ENCODE data around the gene PHLDA2.
"Not testable (repeated sequence)": the region's sequence is repeated elsewhere in the genome, so short reads cannot be mapped to it uniquely, and the experiment has no call there.

Gene PHLDA2

GRCh38 chr11:2912498-2912897, 16.7 kb downstream of the PHLDA2 start:
- no peak for DNase-seq

GRCh38 chr11:2911785-2912391, 17.3 kb downstream of the PHLDA2 start:
- no peak for DNase-seq

- no peak for DNase-seq
Measured at GRCh38 chr11:2911088-2911784, 18.0 kb downstream of the PHLDA2 start.

GRCh38 chr11:2910401-2910955, 18.7 kb downstream of the PHLDA2 start:
- DNase-seq, result no peak

- DNase-seq, result no peak
Measured at GRCh38 chr11:2909133-2909902, 19.9 kb downstream of the PHLDA2 start.

- DNase-seq, result no peak
Measured at GRCh38 chr11:2908130-2908529, 21.1 kb downstream of the PHLDA2 start.

- DNase-seq, result not testable (repeated sequence)
Measured at GRCh38 chr11:2905299-2905698, 23.9 kb downstream of the PHLDA2 start.

- DNase-seq, result no peak
Measured at GRCh38 chr11:2904153-2905052, 24.8 kb downstream of the PHLDA2 start.

GRCh38 chr11:2903672-2904011, 25.6 kb downstream of the PHLDA2 start:
- no peak for DNase-seq

GRCh38 chr11:2902784-2903671, 26.2 kb downstream of the PHLDA2 start:
- DNase-seq, result no peak

GRCh38 chr11:2901854-2902783, 27.1 kb downstream of the PHLDA2 start:
- DNase-seq, result peak; percentile 74

- no peak for DNase-seq
Measured at GRCh38 chr11:2901196-2901796, 27.9 kb downstream of the PHLDA2 start.

GRCh38 chr11:2899080-2899783, 30.0 kb downstream of the PHLDA2 start:
- DNase-seq, result no peak

- DNase-seq, result no peak
Measured at GRCh38 chr11:2898366-2899079, 30.7 kb downstream of the PHLDA2 start.

- DNase-seq, result no peak
Measured at GRCh38 chr11:2897048-2897447, 32.2 kb downstream of the PHLDA2 start.

GRCh38 chr11:2896047-2896446, 33.2 kb downstream of the PHLDA2 start:
- no peak for DNase-seq

GRCh38 chr11:2893935-2894334, 35.3 kb downstream of the PHLDA2 start:
- no peak for DNase-seq

- no peak for DNase-seq
Measured at GRCh38 chr11:2892967-2893528, 36.2 kb downstream of the PHLDA2 start.
